Testis (tissue), 2 donors: ENCODE measurements around the gene RNF126.
"Not testable (repeated sequence)": the region's sequence is repeated elsewhere in the genome, so short reads cannot be mapped to it uniquely, and the experiment has no call there.

Source experiments
- POLR2A ChIP-seq: fragments of 450-650 bp; IDR thresholded peaks from one replicate; pipeline ENCODE4 v1.6.1; 2017; ENCODE audit warnings: antibody characterized with exemption, mild to moderate bottlenecking, moderate library complexity
- TF ChIP-seq, protein P1 (sequence below), 3 experiments: fragments of 450-650 bp in 2 of 3; fragments of 200-600 bp in 1 of 3; sonication (generic) in 1 of 3; IDR thresholded peaks; one replicate each; pipeline ENCODE4 v1.5.1; 2016 to 2019; ENCODE audit warnings: antibody characterized with exemption in 3 of 3, mild to moderate bottlenecking in 2 of 3, moderate library complexity in 1 of 3

DNA sequence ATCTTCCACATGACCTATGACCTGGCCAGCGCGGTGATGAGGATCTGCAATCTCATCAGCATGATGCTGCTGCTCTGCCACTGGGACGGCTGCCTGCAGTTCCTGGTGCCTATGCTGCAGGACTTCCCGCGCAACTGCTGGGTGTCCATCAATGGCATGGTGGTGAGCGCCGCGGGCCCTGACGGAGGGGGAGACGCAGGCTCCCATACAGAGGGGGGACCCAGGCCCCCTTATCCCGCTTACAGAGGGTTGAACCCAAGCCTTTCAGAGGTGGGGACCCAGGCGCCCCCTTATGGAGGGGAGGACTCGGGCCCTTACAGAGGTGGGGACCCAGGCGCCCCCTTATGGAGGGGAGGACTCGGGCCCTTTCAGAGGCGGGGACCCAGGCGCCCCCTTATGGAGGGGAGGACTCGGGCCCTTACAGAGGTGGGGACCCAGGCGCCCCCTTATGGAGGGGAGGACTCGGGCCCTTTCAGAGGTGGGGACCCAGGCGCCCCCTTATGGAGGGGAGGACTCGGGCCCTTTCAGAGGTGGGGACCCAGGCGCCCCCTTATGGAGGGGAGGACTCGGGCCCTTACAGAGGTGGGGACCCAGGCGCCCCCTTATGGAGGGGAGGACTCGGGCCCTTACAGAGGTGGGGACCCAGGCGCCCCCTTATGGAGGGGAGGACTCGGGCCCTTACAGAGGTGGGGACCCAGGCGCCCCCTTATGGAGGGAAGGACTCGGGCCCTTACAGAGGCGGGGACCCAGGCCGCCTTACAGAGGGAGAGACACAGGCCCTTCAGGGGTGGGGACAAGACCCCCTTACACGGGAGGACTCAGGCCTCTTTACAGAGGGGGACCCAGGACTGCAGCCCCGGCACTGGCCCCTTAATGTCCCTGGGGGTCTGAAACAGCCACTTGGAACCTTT lies 57.7 kb downstream of the RNF126 start:
- TF ChIP-seq, protein P1, sequence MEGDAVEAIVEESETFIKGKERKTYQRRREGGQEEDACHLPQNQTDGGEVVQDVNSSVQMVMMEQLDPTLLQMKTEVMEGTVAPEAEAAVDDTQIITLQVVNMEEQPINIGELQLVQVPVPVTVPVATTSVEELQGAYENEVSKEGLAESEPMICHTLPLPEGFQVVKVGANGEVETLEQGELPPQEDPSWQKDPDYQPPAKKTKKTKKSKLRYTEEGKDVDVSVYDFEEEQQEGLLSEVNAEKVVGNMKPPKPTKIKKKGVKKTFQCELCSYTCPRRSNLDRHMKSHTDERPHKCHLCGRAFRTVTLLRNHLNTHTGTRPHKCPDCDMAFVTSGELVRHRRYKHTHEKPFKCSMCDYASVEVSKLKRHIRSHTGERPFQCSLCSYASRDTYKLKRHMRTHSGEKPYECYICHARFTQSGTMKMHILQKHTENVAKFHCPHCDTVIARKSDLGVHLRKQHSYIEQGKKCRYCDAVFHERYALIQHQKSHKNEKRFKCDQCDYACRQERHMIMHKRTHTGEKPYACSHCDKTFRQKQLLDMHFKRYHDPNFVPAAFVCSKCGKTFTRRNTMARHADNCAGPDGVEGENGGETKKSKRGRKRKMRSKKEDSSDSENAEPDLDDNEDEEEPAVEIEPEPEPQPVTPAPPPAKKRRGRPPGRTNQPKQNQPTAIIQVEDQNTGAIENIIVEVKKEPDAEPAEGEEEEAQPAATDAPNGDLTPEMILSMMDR (IDR thresholded peaks at IDR 0.05), result peak in 1 of 3 experiments; percentile 17
- not testable (repeated sequence) for TF ChIP-seq POLR2A
